HL-60 (cell line): Measurements from ENCODE around the gene CSNK1G2.

Experiments
- CTCF ChIP-seq: IDR thresholded peaks from one replicate; pipeline ENCODE4 v1.5.1; 2011; ENCODE audit warnings: low read length, control low read depth, inconsistent platforms; ENCODE audit not compliant: insufficient read depth
- GABPA ChIP-seq: IDR thresholded peaks from 2 replicates; pipeline ENCODE4 v1.6.1; 2012; ENCODE audit warnings: low read depth
- POLR2AphosphoS5 ChIP-seq: IDR thresholded peaks from 2 replicates; pipeline ENCODE4 v1.6.1; 2012; ENCODE audit warnings: low read depth
- REST ChIP-seq: IDR thresholded peaks from 2 replicates; pipeline ENCODE4 v1.6.1; 2012; ENCODE audit warnings: low read depth; ENCODE audit not compliant: insufficient replicate concordance
- SPI1 ChIP-seq: IDR thresholded peaks from 2 replicates; pipeline ENCODE4 v1.6.1; 2012; ENCODE audit warnings: low read depth, mild to moderate bottlenecking, borderline replicate concordance

- TF ChIP-seq CTCF (no peak), REST (no peak), POLR2AphosphoS5 (no peak), SPI1 (no peak), GABPA (no peak)
Measured at GRCh38 chr19:1917146-1917545, 23.8 kb upstream of the CSNK1G2 start.
